PFSK-1 (cell line): ENCODE measurements around the gene ATG7.

ENCODE experiments used
- FOXP2 ChIP-seq: optimal IDR thresholded peaks from 2 replicates; pipeline ENCODE3; 2011; ENCODE audit warnings: borderline replicate concordance, control low read depth, inconsistent platforms; ENCODE audit not compliant: insufficient read depth; ENCODE audit errors: extremely low read length, extremely low read depth
- POLR2AphosphoS5 ChIP-seq: IDR thresholded peaks from 2 replicates; pipeline ENCODE4 v1.6.1; 2012; ENCODE audit warnings: low read depth, mild to moderate bottlenecking, control low read depth, low read length, moderate library complexity
- REST ChIP-seq, 2 experiments: IDR thresholded peaks; 2 replicates each; pipeline versions ENCODE4 v1.6.1 to v1.8.0; 2011 to 2012; ENCODE audit warnings: low read depth in 2 of 2, low read length in 2 of 2, control low read depth in 1 of 2, inconsistent platforms in 1 of 2, mild to moderate bottlenecking in 1 of 2, moderate library complexity in 1 of 2; ENCODE audit not compliant: insufficient read depth in 1 of 2
- SIN3A ChIP-seq: IDR thresholded peaks from 2 replicates; pipeline ENCODE4 v1.6.1; 2012; ENCODE audit warnings: mild to moderate bottlenecking, low read length, moderate library complexity, borderline replicate concordance; ENCODE audit not compliant: insufficient read depth
- TAF1 ChIP-seq: IDR thresholded peaks from 2 replicates; pipeline ENCODE4 v1.6.1; 2012; ENCODE audit warnings: low read length, control low read depth, borderline replicate concordance; ENCODE audit not compliant: insufficient read depth

The ATG7 gene

GRCh38 chr3:11565932-11566331 is 293.7 kb downstream of the ATG7 start:
- TF ChIP-seq SIN3A (no peak), REST (IDR thresholded peaks at IDR 0.05; ENCODE audit: insufficient read depth in 1 of 2, low read depth in 2 of 2, low read length in 2 of 2) (no peak), FOXP2 (no peak), POLR2AphosphoS5 (no peak), TAF1 (no peak)

DNA sequence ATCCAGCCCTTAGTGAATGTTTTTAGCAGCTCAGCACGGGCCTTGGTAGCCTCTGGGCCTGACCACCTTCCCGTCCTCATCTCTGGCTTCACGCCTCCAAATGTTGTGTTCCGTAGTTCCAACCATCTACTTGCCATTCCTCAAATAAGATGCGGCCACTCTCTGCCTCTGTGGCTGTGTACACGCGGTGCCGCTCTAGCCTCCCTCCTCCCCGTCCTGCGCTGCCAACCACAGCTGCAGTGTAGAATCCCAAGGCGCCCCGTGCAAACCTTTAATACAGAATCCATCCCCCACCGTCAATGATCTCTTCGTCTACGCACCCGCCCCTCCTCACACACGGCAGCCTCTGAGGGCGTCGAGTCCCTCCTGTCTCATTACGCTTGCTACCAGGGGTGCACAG is 294.3 kb downstream of the ATG7 start:
- TF ChIP-seq TAF1 (no peak), FOXP2 (no peak), SIN3A (no peak), REST (IDR thresholded peaks at IDR 0.05; ENCODE audit: insufficient read depth in 1 of 2, low read depth in 2 of 2, low read length in 2 of 2) (no peak), POLR2AphosphoS5 (no peak)

GRCh38 chr3:11566916-11567315 is 294.7 kb downstream of the ATG7 start:
- TF ChIP-seq REST (IDR thresholded peaks at IDR 0.05; ENCODE audit: insufficient read depth in 1 of 2, low read depth in 2 of 2, low read length in 2 of 2), result no peak
- no peak for TF ChIP-seq POLR2AphosphoS5
- no peak for TF ChIP-seq SIN3A
- no peak for TF ChIP-seq TAF1
- no peak for TF ChIP-seq FOXP2

DNA sequence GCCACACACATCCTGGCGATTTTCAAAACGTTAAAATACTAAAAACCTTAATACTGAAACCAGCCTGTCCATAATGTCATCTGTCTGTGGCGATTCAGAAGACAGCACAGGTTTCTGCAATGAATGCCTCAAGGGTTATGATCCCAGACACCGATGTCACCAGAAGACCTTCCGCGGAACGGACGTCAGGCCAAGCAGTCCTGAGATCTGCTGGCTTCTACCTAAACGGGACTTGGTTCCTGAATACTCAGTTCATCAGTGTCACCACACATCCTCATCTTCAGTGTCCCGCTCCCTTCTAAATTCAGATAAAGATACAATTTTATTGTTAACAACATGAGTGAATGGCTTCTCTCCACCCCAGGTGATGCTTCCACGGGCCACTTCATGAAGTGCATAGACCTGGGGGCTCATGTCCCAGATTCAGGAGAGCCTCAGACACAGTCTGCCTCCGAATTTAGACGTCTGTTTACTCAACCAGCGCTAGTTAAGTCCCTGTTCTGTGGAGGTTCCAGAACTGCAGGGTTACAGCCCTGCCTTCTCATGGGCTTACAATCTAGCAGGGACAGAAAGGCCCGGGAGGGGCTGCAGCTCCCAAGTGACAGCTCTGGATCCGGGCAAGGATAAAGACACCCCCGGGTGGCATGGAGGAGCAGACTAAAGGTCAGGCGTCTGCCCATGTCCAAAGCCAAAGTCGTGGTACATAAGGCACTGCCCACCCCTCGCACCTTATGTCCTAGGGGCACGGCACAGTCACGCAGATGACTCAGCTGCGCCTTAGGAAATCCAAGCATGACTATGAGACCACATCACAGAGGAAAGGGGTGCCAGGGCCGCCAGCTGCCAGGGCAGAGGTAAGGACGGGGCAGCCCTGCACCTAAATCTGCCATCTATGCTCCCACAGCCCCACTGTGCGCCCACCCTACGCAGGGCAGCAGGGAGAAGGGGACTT is 295.6 kb downstream of the ATG7 start:
- TF ChIP-seq FOXP2 (no peak), TAF1 (no peak), POLR2AphosphoS5 (no peak), REST (IDR thresholded peaks at IDR 0.05; ENCODE audit: insufficient read depth in 1 of 2, low read depth in 2 of 2, low read length in 2 of 2) (no peak), SIN3A (no peak)
